Natural killer cell (primary cell): ENCODE measurements around the gene RALGPS1. TPM values are rescaled to one million over a fixed set of nuclear protein-coding genes. Genes with fewer than 3 reads are reported as not detected.

ENCODE experiments used
- ATAC-seq, 3 donors: fragments of 150-1000 bp in 2 of 3; fragments of 200-7000 bp in 1 of 3; cut with Tn5 transposase; 1 replicate in 1 of 3; 2 replicates in 2 of 3; pipeline ENCODE4 v1.10.0; 2021; ENCODE audit warnings: mild to moderate bottlenecking in 2 of 3, moderate library complexity in 2 of 3
- DNase-seq, 2 donors: peaks; one replicate each; pipeline versions ENCODE4 v3.0.0 to v3.0.0-alpha.2; 2013 to 2021; ENCODE audit warnings: mixed read lengths in 1 of 2
- H3K27ac ChIP-seq: one replicate; pipeline ENCODE4 v1.5.1; 2013; ENCODE audit warnings: mild to moderate bottlenecking, low read length
- H3K27me3 ChIP-seq: one replicate; pipeline ENCODE4 v1.6.1; 2013; ENCODE audit warnings: low read length; ENCODE audit not compliant: control insufficient read depth, insufficient read depth
- H3K36me3 ChIP-seq: one replicate; pipeline ENCODE4 v1.6.1; 2013; ENCODE audit warnings: low read length; ENCODE audit not compliant: control insufficient read depth, insufficient read depth
- H3K4me1 ChIP-seq: one replicate; pipeline ENCODE4 v1.6.1; 2013; ENCODE audit warnings: low read length; ENCODE audit not compliant: control insufficient read depth, insufficient read depth
- H3K4me3 ChIP-seq: one replicate; pipeline ENCODE4 v1.5.1; 2013; ENCODE audit warnings: low read length
- H3K9me3 ChIP-seq: one replicate; pipeline ENCODE4 v1.6.1; 2013; ENCODE audit warnings: low read length; ENCODE audit not compliant: control insufficient read depth, insufficient read depth
- H3K27ac Mint-ChIP-seq, 2 donors: one replicate each; pipeline ENCODE4 v1.8.0; 2022; ENCODE audit warnings: mild to moderate bottlenecking in 2 of 2, mixed read lengths in 2 of 2, moderate library complexity in 1 of 2
- H3K27me3 Mint-ChIP-seq, 2 donors: one replicate each; pipeline ENCODE4 v1.8.0; 2022; ENCODE audit warnings: low read depth in 2 of 2, mixed read lengths in 2 of 2
- H3K36me3 Mint-ChIP-seq: one replicate; pipeline ENCODE4 v1.8.0; 2022; ENCODE audit warnings: mixed read lengths
- H3K4me1 Mint-ChIP-seq, 2 donors: one replicate each; pipeline ENCODE4 v1.8.0; 2022; ENCODE audit warnings: mixed read lengths in 2 of 2
- H3K4me3 Mint-ChIP-seq: one replicate; pipeline ENCODE4 v1.8.0; 2022; ENCODE audit warnings: mild to moderate bottlenecking, moderate library complexity, mixed read lengths
- H3K9me3 Mint-ChIP-seq, 2 donors: one replicate each; pipeline ENCODE4 v1.8.0; 2022; ENCODE audit warnings: mixed read lengths in 2 of 2
- WGBS: methylation state at CpG from one replicate; pipeline ENCODE4 v1.1.7; 2013; ENCODE audit warnings: missing lambda C conversion rate; ENCODE audit not compliant: insufficient coverage; 5-methylcytosine and 5-hydroxymethylcytosine counted together
- intact Hi-C: fragments of 100-400 bp; cut with micrococcal nuclease; formaldehyde crosslinking; loops from one replicate; pipeline ENCODE4 v1.14.2; 2022
- total RNA-seq, 4 donors: library from RNA; stranded (reverse); fragments of 120-200 nt in 1 of 4; gene quantifications; one replicate each; pipeline versions ENCODE4 v1.2.3 to v1.2.4, GENCODE V29; 2013 to 2022
- TF ChIP-seq, protein P1 (sequence below): fragments of 200-600 bp; IDR thresholded peaks from one replicate; pipeline ENCODE4 v1.8.0; 2022; ENCODE audit warnings: antibody characterized with exemption

Gene RALGPS1
- total RNA-seq, 3 donors from 2014 or later (not counting 1 experiment from before 2014, with no cell fraction given), result 11.9 to 21.2 (median 13.2) TPM

- no CpG with 5 or more reads among the region's 2 CpGs for WGBS
- ATAC-seq (no peak), DNase-seq (no peak)
- no peaks in the 10 kb centered on the region for H3K9me3 ChIP-seq
- H3K36me3 Mint-ChIP-seq, result no peaks in the 10 kb centered on the region
- H3K27me3 Mint-ChIP-seq, result peaks cover 0 to 14% of the 10 kb centered on the region in 2 donors
- no peaks in the 10 kb centered on the region for H3K36me3 ChIP-seq
- H3K4me1 Mint-ChIP-seq, result no peaks in the 10 kb centered on the region
- H3K4me3 ChIP-seq, result no peak overlapping the region
- H3K27ac ChIP-seq, result no peak overlapping the region
- intact Hi-C loops, result no loop called here
- no peaks in the 10 kb centered on the region for H3K4me1 ChIP-seq
- no peaks in the 10 kb centered on the region for H3K9me3 Mint-ChIP-seq
- no peak overlapping the region for H3K27ac Mint-ChIP-seq
- no peaks in the 10 kb centered on the region for H3K27me3 ChIP-seq
- H3K4me3 Mint-ChIP-seq, result no peak overlapping the region
- TF ChIP-seq, protein P1, sequence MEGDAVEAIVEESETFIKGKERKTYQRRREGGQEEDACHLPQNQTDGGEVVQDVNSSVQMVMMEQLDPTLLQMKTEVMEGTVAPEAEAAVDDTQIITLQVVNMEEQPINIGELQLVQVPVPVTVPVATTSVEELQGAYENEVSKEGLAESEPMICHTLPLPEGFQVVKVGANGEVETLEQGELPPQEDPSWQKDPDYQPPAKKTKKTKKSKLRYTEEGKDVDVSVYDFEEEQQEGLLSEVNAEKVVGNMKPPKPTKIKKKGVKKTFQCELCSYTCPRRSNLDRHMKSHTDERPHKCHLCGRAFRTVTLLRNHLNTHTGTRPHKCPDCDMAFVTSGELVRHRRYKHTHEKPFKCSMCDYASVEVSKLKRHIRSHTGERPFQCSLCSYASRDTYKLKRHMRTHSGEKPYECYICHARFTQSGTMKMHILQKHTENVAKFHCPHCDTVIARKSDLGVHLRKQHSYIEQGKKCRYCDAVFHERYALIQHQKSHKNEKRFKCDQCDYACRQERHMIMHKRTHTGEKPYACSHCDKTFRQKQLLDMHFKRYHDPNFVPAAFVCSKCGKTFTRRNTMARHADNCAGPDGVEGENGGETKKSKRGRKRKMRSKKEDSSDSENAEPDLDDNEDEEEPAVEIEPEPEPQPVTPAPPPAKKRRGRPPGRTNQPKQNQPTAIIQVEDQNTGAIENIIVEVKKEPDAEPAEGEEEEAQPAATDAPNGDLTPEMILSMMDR, result no peak
Observed at GRCh38 chr9:126971261-126971660, 56.7 kb downstream of the RALGPS1 start.

DNA sequence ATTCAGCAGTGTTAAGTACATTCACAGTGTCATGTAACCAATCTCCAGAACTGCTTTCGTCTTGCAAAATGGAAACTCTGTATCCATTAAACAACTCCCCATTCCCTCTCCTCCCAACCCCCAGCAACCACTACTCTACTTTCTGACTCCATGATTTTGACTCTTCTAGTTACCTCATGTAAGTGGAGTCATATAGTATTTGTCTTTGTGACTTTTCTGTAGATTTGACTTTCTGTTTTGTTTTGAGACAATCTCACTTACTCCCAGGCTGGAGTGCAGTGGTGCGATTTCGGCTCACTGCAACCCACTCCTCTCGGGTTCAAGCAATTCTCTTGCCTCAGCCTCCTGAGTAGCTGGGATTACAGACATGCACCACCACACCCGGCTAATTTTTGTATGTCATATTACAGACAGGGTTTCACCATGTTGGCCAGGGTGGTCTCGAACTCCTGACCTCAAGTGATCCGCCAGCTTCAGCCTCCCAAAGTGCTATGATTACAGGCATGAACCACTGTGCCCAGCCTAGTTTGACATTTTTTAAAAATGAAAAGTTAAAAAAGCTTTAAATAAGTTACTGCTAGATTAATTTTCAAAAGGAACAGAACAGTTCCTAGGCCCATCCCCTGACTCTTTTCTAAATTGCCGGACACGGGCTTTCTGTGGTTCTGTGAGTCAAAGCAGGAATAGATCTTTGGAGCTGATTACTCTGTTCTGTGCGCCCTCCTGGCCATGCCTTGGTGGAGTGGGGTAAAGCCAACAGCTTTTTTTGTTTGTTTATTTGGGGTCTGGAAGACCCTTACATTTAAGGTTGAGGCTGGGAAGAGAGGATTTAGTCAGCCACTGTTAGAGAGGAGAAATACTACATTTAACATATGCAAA is 59.3 kb downstream of the RALGPS1 start:
- no peaks in the 10 kb centered on the region for H3K4me1 ChIP-seq
- Mint-ChIP-seq H3K4me1 (no peaks in the 10 kb centered on the region), H3K9me3 (no peaks in the 10 kb centered on the region), H3K27ac (no peak overlapping the region), H3K27me3 (peaks cover 0 to 11% of the 10 kb centered on the region in 2 donors), H3K4me3 (no peak overlapping the region), H3K36me3 (no peaks in the 10 kb centered on the region)
- no peaks in the 10 kb centered on the region for H3K27me3 ChIP-seq
- TF ChIP-seq, protein P1, result no peak
- H3K4me3 ChIP-seq, result no peak overlapping the region
- DNase-seq (no peak), ATAC-seq (no peak)
- H3K27ac ChIP-seq, result no peak overlapping the region
- intact Hi-C loops, result no loop called here
- 89% methylated on average over 10 of the region's 10 CpGs for WGBS
- no peaks in the 10 kb centered on the region for H3K36me3 ChIP-seq
- no peaks in the 10 kb centered on the region for H3K9me3 ChIP-seq

DNA sequence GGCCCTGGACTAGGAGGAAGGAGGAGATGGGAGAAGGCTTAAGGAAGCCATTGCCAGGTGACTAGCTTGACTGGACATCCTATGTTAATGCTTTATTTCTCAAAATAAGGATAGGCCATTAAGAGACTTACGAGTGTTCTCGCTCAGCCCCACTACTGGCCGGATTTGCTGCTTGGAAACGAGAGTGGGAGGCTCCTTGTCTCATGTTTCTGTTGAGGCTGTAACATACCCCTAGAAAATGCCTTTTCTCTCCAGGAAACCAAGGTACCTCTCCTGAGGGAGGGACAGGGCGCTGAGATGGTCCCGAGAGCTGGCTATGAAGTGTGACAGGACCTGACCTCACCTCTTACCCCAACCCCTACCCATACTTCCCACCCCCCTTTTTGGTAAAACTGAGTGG is 60.0 kb downstream of the RALGPS1 start:
- 95% methylated on average over 6 of the region's 6 CpGs for WGBS
- DNase-seq (no peak), ATAC-seq (no peak)
- no peaks in the 10 kb centered on the region for H3K4me1 ChIP-seq
- H3K27me3 Mint-ChIP-seq, result peaks cover 0 to 11% of the 10 kb centered on the region in 2 donors
- no peaks in the 10 kb centered on the region for H3K36me3 Mint-ChIP-seq
- H3K4me3 ChIP-seq, result no peak overlapping the region
- no peak overlapping the region for H3K4me3 Mint-ChIP-seq
- no peak overlapping the region for H3K27ac ChIP-seq
- H3K9me3 ChIP-seq, result no peaks in the 10 kb centered on the region
- H3K4me1 Mint-ChIP-seq, result peaks cover 0 to 4% of the 10 kb centered on the region in 2 donors
- no peak overlapping the region for H3K27ac Mint-ChIP-seq
- intact Hi-C loops, result no loop called here
- H3K27me3 ChIP-seq, result no peaks in the 10 kb centered on the region
- no peaks in the 10 kb centered on the region for H3K9me3 Mint-ChIP-seq
- H3K36me3 ChIP-seq, result no peaks in the 10 kb centered on the region
- TF ChIP-seq, protein P1, result no peak
